GOT3 (cell line): ENCODE data around the gene PLA2G2F.
"Not testable (repeated sequence)": the region's sequence is repeated elsewhere in the genome, so short reads cannot be mapped to it uniquely, and the experiment has no call there.

Source experiments
- DNase-seq: peaks from one replicate; lab custom pipeline; 2025; ENCODE audit warnings: mixed read lengths; lab: John Stamatoyannopoulos, UW

Gene PLA2G2F

GRCh38 chr1:20114021-20114648 lies 25.0 kb upstream of the PLA2G2F start:
- no peak for DNase-seq

- no peak for DNase-seq
Measured at GRCh38 chr1:20115479-20115878, 23.6 kb upstream of the PLA2G2F start.

GRCh38 chr1:20115916-20116315 lies 23.2 kb upstream of the PLA2G2F start:
- no peak for DNase-seq

- DNase-seq = no peak
Measured at GRCh38 chr1:20117236-20117635, 21.9 kb upstream of the PLA2G2F start.

- DNase-seq = no peak
Measured at GRCh38 chr1:20119347-20119746, 19.8 kb upstream of the PLA2G2F start, which contains the start of gene PLA2G2D. Gene PLA2G2D, minus strand, starts transcription at chr1:20119536. Its CDS starts 38 bp downstream, at chr1:20119498.

- no peak for DNase-seq
Measured at GRCh38 chr1:20120796-20121195, 18.3 kb upstream of the PLA2G2F start.

- no peak for DNase-seq
Measured at GRCh38 chr1:20123722-20124455, 15.2 kb upstream of the PLA2G2F start.

GRCh38 chr1:20124456-20125057 lies 14.6 kb upstream of the PLA2G2F start:
- DNase-seq = no peak

GRCh38 chr1:20125100-20125499 lies 14.0 kb upstream of the PLA2G2F start:
- no peak for DNase-seq

- no peak for DNase-seq
Measured at GRCh38 chr1:20126041-20126805, 12.9 kb upstream of the PLA2G2F start.

GRCh38 chr1:20126806-20127440 lies 12.2 kb upstream of the PLA2G2F start:
- DNase-seq = no peak

- DNase-seq = not testable (repeated sequence)
Measured at GRCh38 chr1:20130518-20130917, 8.6 kb upstream of the PLA2G2F start.

- DNase-seq = no peak
Measured at GRCh38 chr1:20134995-20135394, 4.1 kb upstream of the PLA2G2F start.

- DNase-seq = no peak
Measured at GRCh38 chr1:20136249-20136648, 2.9 kb upstream of the PLA2G2F start.

- DNase-seq = no peak
Measured at GRCh38 chr1:20137055-20137454, 2.1 kb upstream of the PLA2G2F start.

GRCh38 chr1:20137604-20138003 lies 1.5 kb upstream of the PLA2G2F start:
- DNase-seq = no peak

GRCh38 chr1:20138346-20138745 lies 777 bp upstream of the PLA2G2F start:
- DNase-seq = no peak

- DNase-seq = no peak
Measured at GRCh38 chr1:20139776-20140612, 871 bp downstream of the PLA2G2F start.

- DNase-seq = no peak
Measured at GRCh38 chr1:20141001-20141400, 1.9 kb downstream of the PLA2G2F start.

- DNase-seq = no peak
Measured at GRCh38 chr1:20141466-20141865, 2.3 kb downstream of the PLA2G2F start.
